HFFc6 (cell line): ENCODE results near the gene THRSP. TPM values are rescaled to one million over a fixed set of nuclear protein-coding genes. Genes with fewer than 3 reads are reported as not detected.
"Not testable (repeated sequence)": the region's sequence is repeated elsewhere in the genome, so short reads cannot be mapped to it uniquely, and the experiment has no call there.

ENCODE experiments used
- DNase-seq: peaks from one replicate; pipeline ENCODE4 v3.0.0-alpha.2; 2018
- H3K27ac Mint-ChIP-seq: 2 replicates; pipeline ENCODE4 v1.8.0; 2020; ENCODE audit warnings: mild to moderate bottlenecking, mixed read lengths
- H3K27me3 Mint-ChIP-seq: 2 replicates; pipeline ENCODE4 v1.8.0; 2021; ENCODE audit warnings: mild to moderate bottlenecking, moderate library complexity, mixed read lengths; ENCODE audit not compliant: insufficient read depth
- H3K36me3 Mint-ChIP-seq: 2 replicates; pipeline ENCODE4 v1.8.0; 2021; ENCODE audit warnings: low read depth, mixed read lengths
- H3K4me1 Mint-ChIP-seq: 2 replicates; pipeline ENCODE4 v1.8.0; 2020; ENCODE audit warnings: low read depth, mixed read lengths
- H3K4me3 Mint-ChIP-seq: 2 replicates; pipeline ENCODE4 v1.8.0; 2020; ENCODE audit warnings: mild to moderate bottlenecking, moderate library complexity, mixed read lengths
- H3K9me3 Mint-ChIP-seq: 2 replicates; pipeline ENCODE4 v1.8.0; 2020; ENCODE audit warnings: mild to moderate bottlenecking, mixed read lengths
- total RNA-seq, 6 experiments: library from RNA; stranded (reverse); fragmentation: NEBNext Ultra II Directional; extraction: Animal tissue kit (Norgen Biotek cat#: 25700); gene quantifications; 2 replicates in 1 of 6; 3 replicates in 5 of 6; pipeline ENCODE4 v1.2.3, GENCODE V29; 2021
- TF ChIP-seq, protein P1 (sequence below): fragments of 200-600 bp; sonication (generic); IDR thresholded peaks from 2 replicates; pipeline ENCODE4 v1.5.0; 2021; ENCODE audit warnings: antibody characterized with exemption, mild to moderate bottlenecking

The THRSP gene
- total RNA-seq, 6 experiments from 2014 or later: not detected

DNA sequence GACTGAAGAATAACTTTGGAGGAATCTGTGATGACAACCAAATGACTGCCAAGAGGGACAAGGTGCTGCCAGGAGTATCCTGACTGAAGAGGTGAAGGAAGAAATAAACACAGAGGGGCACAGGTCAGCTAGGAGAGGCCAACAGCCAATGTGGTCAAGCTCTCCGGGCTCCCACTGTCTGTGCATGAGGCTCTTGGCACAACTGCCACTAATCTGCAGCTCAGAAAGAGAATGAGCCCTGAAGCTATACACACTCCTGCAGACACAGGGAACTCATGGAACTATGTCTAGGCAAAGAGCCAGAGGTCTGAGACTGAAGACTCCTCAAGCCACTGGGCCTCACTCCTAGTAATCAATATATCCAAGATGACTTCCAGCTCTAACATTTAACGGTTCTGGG lies 7.0 kb downstream of the THRSP start:
- Mint-ChIP-seq H3K4me1 (peaks cover 22% of the 10 kb centered on the region), H3K9me3 (no peaks in the 10 kb centered on the region), H3K27me3 (no peaks in the 10 kb centered on the region; the same call in none of the 2 replicates), H3K4me3 (no peak overlapping the region), H3K36me3 (peaks cover 38% of the 10 kb centered on the region), H3K27ac (no peak overlapping the region)
- no peak for DNase-seq
- TF ChIP-seq, protein P1, sequence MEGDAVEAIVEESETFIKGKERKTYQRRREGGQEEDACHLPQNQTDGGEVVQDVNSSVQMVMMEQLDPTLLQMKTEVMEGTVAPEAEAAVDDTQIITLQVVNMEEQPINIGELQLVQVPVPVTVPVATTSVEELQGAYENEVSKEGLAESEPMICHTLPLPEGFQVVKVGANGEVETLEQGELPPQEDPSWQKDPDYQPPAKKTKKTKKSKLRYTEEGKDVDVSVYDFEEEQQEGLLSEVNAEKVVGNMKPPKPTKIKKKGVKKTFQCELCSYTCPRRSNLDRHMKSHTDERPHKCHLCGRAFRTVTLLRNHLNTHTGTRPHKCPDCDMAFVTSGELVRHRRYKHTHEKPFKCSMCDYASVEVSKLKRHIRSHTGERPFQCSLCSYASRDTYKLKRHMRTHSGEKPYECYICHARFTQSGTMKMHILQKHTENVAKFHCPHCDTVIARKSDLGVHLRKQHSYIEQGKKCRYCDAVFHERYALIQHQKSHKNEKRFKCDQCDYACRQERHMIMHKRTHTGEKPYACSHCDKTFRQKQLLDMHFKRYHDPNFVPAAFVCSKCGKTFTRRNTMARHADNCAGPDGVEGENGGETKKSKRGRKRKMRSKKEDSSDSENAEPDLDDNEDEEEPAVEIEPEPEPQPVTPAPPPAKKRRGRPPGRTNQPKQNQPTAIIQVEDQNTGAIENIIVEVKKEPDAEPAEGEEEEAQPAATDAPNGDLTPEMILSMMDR: no peak

- no peaks in the 10 kb centered on the region; the same call in none of the 2 replicates for H3K27me3 Mint-ChIP-seq
- TF ChIP-seq, protein P1: no peak
- H3K4me1 Mint-ChIP-seq: peaks cover 26% of the 10 kb centered on the region
- H3K36me3 Mint-ChIP-seq: peaks cover 42% of the 10 kb centered on the region
- H3K27ac Mint-ChIP-seq: no peak overlapping the region
- DNase-seq: no peak
- H3K4me3 Mint-ChIP-seq: no peak overlapping the region
- H3K9me3 Mint-ChIP-seq: no peaks in the 10 kb centered on the region
Observed at GRCh38 chr11:78071717-78072116, 8.1 kb downstream of the THRSP start.

DNA sequence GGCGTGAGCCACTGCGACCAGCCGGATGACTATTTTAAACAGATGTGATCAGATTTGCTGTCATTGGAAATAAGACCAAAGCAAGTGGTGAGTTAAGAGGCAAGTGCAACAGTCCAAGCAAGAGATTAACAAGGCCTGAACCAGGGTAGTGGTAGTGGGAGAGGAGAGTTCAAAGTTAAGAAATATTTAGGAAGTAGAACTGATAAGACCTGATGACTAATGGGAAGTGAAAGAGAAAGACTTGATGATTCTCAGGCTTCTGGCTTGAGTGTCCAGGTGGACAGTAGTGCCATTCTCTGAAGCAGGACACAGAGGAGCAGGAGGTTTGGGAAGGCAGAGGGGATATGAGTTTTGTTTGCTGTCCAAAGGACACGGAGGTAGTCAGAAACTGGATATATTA lies 8.8 kb downstream of the THRSP start:
- DNase-seq: no peak
- Mint-ChIP-seq H3K27me3 (no peaks in the 10 kb centered on the region; the same call in none of the 2 replicates), H3K9me3 (no peaks in the 10 kb centered on the region), H3K4me3 (no peak overlapping the region), H3K4me1 (peaks cover 30% of the 10 kb centered on the region), H3K27ac (no peak overlapping the region), H3K36me3 (peaks cover 39% of the 10 kb centered on the region)
- TF ChIP-seq, protein P1: no peak

DNA sequence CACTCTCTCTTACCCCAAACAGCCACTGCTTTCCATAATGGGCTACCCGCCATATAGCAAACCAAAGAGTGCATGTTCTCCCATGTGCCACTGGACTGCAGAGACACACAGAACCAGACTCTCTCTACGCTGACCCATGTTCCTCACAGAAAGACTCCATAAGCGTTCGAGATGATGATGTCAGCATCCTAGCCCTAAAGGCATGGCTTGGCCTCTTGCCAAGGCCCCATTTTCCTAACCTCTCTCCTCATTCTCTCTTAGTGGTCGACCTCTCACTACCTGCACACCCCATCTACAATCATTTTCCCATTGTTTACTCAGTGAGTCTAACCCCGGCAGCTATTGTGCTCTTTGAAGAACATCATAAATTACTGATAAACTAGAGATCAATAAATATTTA lies 11.1 kb downstream of the THRSP start:
- H3K4me1 Mint-ChIP-seq: peaks cover 43% of the 10 kb centered on the region
- H3K27ac Mint-ChIP-seq: no peak overlapping the region
- no peak for DNase-seq
- no peak overlapping the region; the same call in 1 of the 2 replicates for H3K4me3 Mint-ChIP-seq
- TF ChIP-seq, protein P1: no peak
- H3K27me3 Mint-ChIP-seq: no peaks in the 10 kb centered on the region; the same call in 1 of the 2 replicates
- no peaks in the 10 kb centered on the region for H3K9me3 Mint-ChIP-seq
- peaks cover 31% of the 10 kb centered on the region for H3K36me3 Mint-ChIP-seq

DNA sequence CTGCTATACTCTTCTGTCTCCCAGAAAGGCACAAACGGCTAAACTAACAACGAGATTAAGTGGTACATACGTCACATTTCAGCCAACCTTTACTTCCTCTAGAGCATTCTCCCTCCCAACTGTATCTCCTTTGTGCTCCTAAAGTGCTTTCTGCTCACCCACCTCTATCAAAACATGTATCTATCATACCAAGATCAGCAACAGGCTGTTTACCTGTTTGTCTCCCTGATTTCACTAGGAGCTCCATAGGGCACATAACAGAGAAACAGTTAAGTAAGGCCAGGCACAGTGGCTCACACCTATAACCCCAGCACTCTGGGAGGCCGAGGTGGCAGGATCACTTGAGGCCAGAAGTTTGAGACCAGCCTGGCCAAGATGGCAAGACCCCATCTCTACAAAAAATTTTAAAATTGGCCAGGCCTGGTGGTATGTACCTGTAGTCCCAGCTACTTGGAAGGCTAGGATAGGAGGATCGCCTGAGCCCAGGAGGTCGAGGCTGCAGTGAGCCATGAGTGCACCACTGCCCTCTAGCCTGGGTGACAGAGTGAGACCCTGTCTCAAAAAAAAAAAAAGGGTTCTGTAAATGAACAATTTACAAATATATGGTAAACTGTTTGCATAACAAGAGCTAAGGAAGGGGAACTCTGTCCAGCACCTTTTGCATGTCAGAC lies 13.2 kb downstream of the THRSP start:
- Mint-ChIP-seq H3K27ac (no peak overlapping the region; the same call in 1 of the 2 replicates), H3K27me3 (no peaks in the 10 kb centered on the region; the same call in 1 of the 2 replicates), H3K9me3 (no peaks in the 10 kb centered on the region), H3K36me3 (peaks cover 39% of the 10 kb centered on the region), H3K4me3 (peak overlapping the region; percentile 0; the same call in 1 of the 2 replicates), H3K4me1 (peaks cover 43% of the 10 kb centered on the region)
- TF ChIP-seq, protein P1: no peak
- DNase-seq: no peak

DNA sequence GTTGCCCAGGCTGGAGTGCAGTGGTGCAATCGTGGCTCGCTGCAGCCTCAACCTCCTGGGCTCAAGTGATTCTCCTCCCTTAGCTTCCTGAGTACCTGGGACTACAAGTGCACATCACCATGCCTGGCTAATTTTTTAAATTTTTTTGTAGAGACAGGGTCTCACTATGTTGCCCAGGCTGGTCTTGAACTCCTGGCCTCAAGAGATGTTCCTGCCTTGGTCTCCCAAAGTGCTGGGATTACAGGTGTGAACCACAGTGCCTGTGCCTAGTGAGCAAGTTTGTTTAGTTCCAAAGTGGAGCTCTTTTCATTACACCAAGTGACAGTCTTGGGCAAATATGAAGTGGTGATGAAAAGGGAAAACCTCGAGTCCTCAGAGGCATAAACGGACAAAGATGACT lies 13.9 kb downstream of the THRSP start:
- peaks cover 38% of the 10 kb centered on the region for H3K4me1 Mint-ChIP-seq
- peak overlapping the region; percentile 97 for H3K4me3 Mint-ChIP-seq
- H3K36me3 Mint-ChIP-seq: peaks cover 36% of the 10 kb centered on the region
- peak overlapping the region; percentile 93; the same call in 1 of the 2 replicates for H3K27ac Mint-ChIP-seq
- not testable (repeated sequence) for DNase-seq, H3K27me3 Mint-ChIP-seq, H3K9me3 Mint-ChIP-seq
